HG03095 (cell line): Measurements from ENCODE around the gene GDPD3.
A peak's percentile ranks its signal among the peaks of the same experiment; 100 is the strongest.

Experiments used
- ATAC-seq: cut with Tn5 transposase; IDR thresholded peaks from one replicate; pipeline ENCODE4 v1.9.1; 2021; ENCODE audit warnings: moderate library complexity; ENCODE audit not compliant: unreplicated experiment

Gene GDPD3

GRCh38 chr16:30082545-30083090 lies 30.7 kb downstream of the GDPD3 start:
- ATAC-seq: no peak

- no peak for ATAC-seq
These were observed 33.9 kb downstream of the GDPD3 start for GRCh38 chr16:30079480-30079879.

GRCh38 chr16:30078744-30079143 lies 34.6 kb downstream of the GDPD3 start:
- ATAC-seq: no peak

GRCh38 chr16:30077656-30078055 lies 35.7 kb downstream of the GDPD3 start:
- ATAC-seq: no peak

- peak; percentile 16 for ATAC-seq
These were observed 37.0 kb downstream of the GDPD3 start for GRCh38 chr16:30076276-30076791.

GRCh38 chr16:30075503-30076275 lies 37.6 kb downstream of the GDPD3 start, which contains the start of gene PPP4C:
Gene PPP4C, plus strand, starts transcription at chr16:30075994. Its CDS starts 384 bp downstream, at chr16:30076378.
- ATAC-seq: peak; percentile 75

GRCh38 chr16:30070490-30070889 lies 42.8 kb downstream of the GDPD3 start:
- ATAC-seq: no peak

GRCh38 chr16:30069611-30070462 lies 43.5 kb downstream of the GDPD3 start:
- no peak for ATAC-seq

GRCh38 chr16:30068750-30069610 lies 44.4 kb downstream of the GDPD3 start:
- ATAC-seq: no peak

- ATAC-seq: no peak
These were observed 45.0 kb downstream of the GDPD3 start for GRCh38 chr16:30068333-30068732.

- ATAC-seq: no peak
These were observed 45.8 kb downstream of the GDPD3 start for GRCh38 chr16:30067584-30067916.

- no peak for ATAC-seq
These were observed 46.4 kb downstream of the GDPD3 start for GRCh38 chr16:30066761-30067583.

- ATAC-seq: no peak
These were observed 47.2 kb downstream of the GDPD3 start for GRCh38 chr16:30065943-30066760.

GRCh38 chr16:30065102-30065942 lies 48.0 kb downstream of the GDPD3 start, which contains the start of gene ALDOA:
Gene ALDOA, plus strand, starts transcription at chr16:30065760. Its CDS starts 1,138 bp downstream, at chr16:30066898.
- ATAC-seq: peak; percentile 69

GRCh38 chr16:30064729-30065101 lies 48.6 kb downstream of the GDPD3 start:
- no peak for ATAC-seq

- no peak for ATAC-seq
These were observed 49.2 kb downstream of the GDPD3 start for GRCh38 chr16:30063893-30064728.

GRCh38 chr16:30063278-30063892 lies 50.0 kb downstream of the GDPD3 start:
- ATAC-seq: no peak
